ENCODE results near the gene ZNF423. TPM values are rescaled to one million over a fixed set of nuclear protein-coding genes. Genes with fewer than 3 reads are reported as not detected.

ZNF423 gene
- total RNA-seq, 1 experiment from 2014 or later, result 2.0 TPM

DNA sequence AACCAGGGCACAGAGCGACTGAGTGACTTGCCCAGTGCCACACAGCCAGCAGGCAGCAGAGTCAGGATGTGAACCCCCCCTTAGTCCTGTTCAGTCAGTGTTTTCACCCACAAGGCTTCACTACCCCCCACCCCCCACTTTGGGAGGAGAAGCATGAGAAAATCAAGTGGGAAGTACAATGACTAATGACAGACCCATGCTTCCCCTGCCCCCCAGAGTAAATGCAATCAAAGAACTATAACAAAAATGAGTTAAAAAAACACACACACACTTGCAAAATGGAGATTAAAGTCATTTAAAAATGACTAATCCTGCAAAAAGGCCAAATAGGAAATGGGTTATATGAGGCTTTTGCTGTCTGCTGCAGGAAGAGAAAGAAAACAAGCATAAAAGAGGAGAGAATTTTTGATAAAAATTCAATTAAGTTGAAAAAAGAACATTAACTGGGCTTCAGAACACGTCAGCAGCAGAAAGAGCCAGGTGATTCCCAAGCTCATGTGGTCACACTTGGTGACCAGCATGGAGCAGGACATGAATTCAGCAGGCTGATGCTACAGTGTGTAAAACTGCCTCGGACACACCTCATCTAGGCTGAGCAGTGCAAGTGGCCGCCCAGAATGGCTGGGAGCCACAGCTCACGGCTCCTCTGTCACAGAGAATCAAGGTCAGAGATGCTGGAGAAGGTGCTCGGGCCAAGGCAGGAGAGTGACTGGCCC lies 212.3 kb downstream of the ZNF423 start:
- DNase-seq (ENCODE audit: low read depth), result peak; percentile 89

DNA sequence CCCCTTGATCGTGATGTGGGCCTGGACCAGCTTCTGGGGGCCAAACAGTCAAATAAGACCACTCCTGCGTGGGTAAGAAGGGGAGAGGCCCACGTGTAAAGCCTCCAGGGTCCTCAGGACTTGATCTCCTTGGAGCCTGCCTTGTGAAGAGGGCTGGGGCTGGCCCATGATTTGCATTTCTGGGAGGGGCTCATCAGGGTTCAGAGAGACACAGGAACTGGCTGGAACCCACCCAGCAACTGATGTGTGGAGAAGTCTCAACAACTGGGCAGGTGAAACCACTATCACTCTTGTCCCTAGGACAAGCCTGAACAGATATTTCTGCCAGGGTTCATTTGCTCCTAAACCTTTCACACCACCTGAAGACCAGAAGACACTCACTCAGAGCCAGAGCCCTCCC lies 214.7 kb downstream of the ZNF423 start:
- no peak for DNase-seq (ENCODE audit: low read depth)

DNA sequence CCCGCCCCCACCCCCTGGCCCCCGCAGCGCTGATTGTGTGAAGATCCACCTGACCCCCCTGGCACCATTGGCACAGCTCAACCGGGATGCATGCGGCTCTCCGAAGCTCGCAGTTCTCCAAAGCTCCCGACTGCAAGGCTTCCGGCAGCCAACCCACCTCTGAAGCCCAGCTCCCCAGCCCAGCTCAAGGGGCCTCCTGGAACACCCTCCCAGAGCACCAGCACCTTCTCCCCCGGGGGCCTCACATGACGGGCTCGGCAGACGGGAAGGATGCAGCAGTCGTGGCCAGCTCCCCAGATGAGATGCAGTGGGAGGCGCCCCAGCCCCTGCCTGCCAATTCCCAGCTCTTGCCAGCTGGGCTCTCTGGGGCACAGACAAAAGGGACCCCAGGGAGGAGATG lies 215.3 kb downstream of the ZNF423 start:
- DNase-seq (ENCODE audit: low read depth), result no peak

DNA sequence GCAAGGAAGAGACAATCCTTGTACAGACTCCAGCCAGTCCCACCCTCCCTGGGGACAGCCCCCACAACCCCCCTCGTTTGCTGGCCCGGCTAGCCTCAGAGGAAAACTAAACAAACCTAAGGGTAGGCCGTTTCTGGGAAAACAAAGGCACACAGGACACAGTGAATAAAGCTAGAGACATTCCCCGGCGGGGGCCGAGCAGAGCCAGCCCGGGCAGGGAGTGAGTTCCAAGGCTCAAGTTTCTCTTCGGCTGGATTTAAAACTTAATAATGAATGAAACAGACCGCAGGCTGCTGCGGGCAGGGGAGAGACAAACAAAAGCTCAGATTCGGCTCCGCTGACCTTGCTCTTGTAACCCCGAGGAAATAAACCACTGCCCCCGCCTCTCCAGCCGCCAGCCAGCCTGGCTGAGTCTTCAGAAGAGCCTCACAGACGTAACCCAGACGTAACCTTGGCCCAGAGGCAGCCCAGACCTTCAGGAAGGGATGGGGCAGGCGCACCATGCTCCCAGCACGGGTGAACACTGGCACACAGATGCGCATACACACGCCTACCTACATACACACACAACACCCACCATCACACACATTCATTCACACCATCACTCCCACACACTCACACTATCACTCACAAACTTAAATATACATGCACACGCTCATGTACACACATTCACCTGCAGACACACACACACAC lies 216.0 kb downstream of the ZNF423 start:
- DNase-seq (ENCODE audit: low read depth), result peak; percentile 55

DNA sequence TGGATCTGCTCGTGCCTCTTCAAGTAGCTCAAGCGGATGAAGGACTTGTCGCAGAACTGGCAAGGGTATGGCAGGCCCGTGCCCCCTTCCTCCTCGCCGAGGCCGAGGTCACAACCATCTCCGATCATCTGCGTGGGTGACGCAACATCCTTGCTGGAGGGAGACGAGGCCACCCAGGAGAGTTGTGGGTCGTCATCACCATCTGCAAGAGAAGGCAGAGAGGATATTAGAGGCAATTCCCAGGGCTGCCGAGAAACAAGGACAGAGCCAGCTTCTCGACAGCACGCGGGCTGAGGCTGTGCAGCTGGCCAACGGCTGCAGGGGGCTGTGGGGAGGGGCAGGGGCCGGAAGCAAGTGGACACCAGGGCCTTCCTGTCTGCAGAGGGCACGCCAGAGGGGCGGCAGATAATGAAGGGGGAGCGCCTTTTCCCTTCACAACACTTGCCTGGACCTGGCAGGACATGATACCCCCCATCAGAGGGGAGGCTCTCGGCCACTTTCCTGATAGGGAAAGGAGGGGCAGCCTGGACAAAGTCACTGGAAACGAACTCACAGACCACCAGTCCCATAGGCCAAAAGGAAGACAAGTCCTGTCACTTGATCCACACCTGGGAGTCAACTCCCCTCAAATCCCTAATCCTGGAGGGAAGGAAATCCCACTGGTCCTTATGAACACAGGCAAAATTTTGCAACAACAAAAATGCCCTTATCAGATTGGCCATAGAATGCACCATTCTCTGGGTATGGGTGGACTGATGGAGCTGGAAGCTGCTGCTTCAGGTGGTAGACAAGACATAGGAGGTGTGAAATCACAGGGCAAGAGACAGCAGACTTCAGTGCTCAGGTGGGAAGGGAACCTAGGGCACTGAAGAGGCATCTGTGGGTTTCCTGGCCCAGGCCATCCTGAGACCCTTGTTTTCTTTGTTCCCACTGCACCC lies 217.0 kb downstream of the ZNF423 start:
- no peak for DNase-seq (ENCODE audit: low read depth)

DNA sequence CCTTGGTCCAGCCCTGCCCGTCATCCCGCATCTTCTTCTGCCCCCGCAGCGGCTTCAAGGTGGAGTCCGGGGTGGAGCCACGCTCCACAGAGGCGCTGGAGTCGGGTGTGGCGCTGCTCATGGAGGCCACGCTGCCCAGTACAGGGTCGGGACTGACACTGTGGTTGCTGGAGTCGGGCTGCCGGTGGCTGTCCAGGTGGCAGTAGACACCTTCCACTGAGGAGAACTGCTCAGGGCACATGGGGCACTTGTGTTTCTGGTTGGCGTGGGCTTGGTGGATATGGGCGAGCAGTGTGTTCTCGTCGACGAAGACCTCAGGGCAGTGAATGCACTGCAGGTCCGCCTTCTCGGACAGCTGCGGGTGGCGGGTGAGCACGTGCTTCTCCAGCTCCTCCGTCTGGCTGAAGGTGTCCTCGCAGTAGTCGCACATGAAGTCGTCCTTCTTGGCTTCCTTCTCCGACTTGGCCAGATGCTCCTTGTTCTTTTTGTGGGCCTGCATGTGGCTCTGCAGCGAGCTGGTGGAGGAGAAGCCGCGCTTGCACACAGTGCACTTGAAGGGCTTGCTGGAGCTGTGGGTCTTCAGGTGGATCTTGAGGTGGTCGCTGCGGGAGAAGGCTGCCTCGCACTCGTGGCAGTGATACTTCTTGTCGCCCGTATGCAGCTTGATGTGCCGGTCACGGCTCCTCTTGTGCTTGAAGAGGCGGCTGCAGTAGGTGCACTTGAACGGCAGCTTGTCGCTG lies 217.8 kb downstream of the ZNF423 start:
- no peak for DNase-seq (ENCODE audit: low read depth)

DNA sequence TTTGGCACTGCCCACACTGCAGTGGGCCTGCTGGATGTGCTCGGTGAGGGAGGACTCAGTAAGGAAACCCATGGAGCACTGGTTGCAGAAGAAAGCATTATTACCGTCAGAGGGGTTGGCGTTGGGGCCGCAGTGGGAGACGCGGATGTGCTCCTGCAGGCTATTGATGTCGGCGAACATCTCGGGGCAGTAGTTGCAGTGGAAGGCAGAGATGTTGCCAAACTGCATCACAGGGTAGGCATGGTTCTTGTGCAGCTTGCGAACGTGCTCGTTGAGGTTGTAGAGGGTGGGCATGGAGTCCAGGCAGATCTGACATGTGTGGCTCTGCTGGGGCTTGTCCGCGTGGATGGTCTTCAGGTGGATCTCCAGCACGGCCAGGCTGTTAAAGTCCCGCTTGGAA lies 218.4 kb downstream of the ZNF423 start:
- DNase-seq (ENCODE audit: low read depth), result no peak

DNA sequence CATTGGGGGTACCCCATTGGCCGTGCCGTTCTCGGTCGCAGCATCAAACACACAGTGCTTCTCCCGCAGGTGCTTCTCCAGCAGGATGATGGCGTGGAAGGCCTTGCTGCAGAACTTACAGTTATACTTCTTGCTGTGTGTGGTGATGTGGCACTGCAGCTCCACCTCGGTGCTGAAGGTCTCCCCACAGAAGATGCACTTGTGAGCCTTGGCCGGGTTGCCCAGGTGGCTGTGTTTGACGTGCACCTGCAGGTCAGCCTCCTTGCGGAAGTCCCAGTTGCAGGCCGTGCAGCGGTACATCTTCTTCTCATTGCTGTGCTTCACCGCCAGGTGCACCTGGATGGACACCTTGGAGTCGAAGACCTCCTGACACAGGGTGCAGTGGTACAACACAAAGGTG lies 219.3 kb downstream of the ZNF423 start:
- DNase-seq (ENCODE audit: low read depth), result no peak

DNA sequence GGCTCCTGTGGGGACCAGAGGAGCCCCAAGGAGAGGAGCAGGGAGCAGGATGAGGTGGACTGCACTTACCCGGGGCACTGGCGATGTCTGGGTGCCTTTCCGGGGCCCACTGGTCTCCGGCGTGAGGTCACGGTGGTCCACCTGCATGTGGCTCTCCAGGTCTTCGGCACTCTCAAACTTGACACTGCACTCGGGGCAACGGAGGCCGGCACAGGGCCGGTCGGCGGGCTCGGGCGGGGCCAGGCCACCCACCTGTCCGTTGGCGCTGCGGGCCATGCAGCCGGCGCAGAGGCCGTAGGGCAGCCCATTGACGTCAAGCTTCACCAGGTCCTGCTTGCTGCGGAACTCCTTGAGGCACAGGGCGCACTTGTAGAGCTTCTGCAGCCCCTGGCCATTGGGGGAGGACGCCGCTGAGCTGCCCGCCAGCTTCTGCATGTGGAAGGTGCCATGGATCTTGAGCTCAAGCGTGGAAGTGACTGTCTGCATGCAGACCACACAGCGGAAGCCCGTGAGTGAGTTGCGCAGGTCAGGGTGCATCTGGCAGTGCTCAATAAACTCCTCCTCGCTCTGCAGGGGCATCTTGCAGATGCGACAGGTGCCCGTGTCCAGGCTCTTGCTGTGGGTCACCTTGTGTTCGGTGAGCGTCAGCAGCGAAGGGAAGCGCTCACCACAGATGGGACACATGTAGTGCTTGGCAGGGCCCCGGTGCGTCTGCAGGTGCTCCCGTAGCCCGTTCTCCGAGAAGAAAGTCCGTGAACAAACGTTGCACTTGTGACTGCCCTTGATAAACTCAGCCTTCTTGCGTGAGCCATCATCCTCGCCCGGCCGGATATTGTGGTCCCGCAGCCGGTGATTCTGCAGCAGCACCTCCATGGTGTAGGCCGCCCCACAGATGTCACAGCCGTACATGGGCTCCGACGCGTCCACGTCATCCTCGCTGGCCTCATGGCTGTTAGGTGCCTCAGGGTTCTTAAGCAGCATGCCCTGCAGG lies 220.0 kb downstream of the ZNF423 start:
- DNase-seq (ENCODE audit: low read depth), result no peak

DNA sequence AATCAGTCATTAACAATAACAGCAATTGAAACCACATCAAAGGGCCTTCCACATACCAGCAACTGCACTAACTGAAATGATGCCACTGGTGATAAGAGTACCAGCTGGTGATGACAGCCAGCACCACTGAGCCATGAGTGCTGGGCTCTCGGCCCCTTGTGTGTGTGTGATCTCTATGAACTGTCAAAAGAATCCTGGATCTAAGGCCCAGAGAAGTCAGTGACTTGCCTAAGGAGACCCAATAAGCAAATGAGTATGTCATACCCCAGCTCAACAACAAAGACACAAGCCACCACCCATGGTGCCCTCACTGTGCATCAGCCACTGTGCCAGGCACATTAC lies 220.9 kb downstream of the ZNF423 start:
- DNase-seq (ENCODE audit: low read depth), result no peak

DNA sequence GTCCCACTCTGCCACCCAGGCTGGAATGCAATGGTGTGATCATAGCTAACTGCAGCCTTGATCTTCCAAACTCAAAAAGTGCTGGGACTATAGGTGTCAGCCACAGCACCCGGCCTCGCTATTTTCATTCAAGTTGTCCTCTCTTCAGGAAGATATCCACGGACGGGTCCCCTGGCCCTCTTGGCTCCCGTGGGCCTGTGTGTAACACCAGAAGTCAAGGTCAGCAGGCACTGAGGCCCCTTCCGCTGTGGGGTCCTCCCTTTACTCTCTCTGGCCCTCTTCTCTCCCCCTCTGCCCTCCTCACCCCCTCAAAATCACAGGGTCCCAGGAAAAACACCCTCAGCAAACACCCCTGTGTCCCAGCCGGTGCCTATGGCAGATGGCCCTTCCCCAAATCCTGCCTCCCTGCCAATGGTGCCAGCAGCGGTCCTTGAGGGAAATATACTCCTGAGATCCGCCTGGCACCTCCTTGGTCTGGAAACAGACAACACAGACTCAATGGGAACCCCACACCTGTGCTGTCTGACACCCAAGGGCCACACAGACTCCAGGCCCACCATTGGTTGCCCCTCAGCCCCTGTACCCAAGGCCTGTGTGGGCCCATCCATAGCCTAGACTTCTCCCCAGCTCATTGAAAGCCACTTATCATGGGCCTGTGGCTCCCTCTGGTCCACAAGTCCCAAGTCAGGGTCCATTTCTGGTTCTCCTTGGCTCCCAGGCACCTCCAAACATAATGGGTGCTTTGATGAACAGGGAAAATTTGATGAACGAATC lies 221.5 kb downstream of the ZNF423 start:
- no peak for DNase-seq (ENCODE audit: low read depth)

DNA sequence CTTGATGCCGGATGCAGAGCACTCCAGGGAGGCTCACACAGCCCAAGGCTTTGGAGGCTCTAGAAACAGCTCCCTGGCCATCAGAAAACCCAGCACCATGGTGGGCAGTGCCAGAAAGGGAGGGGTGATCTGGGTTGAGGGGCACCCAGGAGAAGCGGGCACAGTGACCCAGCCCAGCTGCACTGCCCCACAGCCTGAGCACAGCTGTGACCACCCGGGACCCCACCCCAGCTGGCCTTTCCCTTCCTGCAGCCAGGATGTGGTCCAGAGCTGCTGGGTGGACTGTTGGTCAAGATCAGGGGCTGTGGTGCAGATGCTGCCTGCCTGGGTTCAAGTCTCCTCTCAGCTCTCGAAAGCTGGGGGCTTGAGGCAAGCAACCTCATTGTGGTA lies 223.1 kb downstream of the ZNF423 start:
- DNase-seq (ENCODE audit: low read depth), result no peak

DNA sequence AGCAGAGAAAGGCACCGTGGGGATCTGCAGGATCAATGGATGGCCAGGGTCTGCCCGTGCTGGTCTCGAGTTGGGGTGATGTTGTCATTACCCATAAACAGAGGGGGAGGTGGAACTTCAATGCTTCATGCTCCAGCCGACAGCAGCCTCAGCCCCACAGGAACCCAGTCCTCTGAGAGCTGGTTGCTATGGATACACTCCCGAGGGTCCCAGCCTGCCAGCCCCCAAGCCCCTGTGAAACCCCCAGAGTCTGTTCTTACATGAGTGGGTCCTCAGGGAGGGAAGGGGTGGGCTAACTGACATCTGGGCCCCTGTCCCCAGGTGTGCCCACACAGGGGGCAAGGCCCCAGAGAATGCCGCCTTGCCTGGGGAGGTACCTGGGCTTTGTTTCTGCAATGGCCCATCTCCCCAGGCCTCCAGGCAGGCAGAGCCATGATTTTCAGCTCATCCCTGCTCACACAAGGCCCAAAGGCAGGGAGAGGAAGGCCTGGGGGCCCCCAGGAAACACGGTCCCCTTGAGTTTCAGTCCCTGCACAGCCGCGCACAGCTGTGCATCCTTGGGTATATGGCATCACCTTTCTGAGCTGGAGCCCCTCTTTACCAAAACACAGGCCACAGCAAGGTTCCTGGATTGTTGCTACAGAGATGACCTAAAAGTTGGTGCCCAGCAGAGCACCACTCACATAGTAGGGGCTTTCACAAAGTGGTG lies 223.7 kb downstream of the ZNF423 start:
- DNase-seq (ENCODE audit: low read depth), result no peak

DNA sequence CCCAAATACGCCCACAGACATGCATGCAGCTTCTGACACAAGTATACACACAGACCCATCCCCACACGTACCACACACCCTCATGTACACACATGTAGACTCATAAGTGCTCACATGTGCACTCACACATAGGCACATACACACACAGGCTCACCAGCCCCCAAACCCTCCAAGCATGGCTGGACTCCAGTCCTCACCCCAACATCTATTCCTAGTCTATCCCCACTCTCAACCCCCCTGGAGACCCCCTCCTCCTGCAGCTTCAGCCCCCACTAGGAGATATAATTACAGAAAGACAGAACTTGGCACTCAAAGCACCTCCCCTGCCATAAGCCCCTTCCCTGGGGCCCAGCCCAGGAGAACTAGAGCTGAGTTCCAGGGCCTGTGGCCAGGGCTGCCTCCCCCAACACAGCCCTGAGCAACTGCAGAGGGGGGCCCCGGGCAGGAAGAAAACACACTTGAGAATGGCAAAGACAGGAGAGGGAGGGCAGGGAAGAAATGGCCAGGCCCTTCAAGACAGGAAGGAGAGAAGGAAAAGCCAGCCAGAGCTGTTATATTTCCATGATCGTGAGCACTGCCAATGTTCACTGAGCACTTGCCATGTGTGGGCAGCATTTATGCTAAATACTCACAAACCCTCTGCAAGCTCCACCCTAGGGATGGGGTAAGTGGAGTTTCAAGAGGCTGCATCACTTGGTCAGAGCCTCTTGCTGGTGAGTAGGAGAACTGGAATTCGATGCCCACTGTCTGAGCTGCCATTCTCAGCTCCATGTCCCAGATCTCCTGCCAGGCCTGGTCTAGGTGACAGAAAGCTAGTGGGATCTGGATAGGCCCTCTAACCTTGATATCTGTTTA lies 224.5 kb downstream of the ZNF423 start:
- peak; percentile 43 for DNase-seq (ENCODE audit: low read depth)

DNA sequence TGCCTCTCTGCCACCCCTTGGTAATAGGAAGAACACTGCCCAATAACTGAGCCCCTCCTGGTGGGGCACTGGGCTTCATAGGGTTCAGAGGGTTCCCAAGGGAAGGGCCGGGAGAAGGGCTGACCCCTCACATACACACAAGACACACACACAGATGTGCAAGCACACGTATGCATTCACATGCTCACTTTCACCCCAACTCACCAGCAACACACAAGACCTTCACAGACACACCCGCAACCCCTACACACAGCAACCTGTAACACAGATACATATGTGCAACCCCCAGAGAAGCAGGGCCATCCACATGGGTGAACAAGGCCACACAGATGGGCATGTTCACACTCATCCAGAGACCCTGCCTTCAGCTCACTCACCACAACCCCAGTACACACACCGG lies 225.1 kb downstream of the ZNF423 start:
- DNase-seq (ENCODE audit: low read depth), result no peak

DNA sequence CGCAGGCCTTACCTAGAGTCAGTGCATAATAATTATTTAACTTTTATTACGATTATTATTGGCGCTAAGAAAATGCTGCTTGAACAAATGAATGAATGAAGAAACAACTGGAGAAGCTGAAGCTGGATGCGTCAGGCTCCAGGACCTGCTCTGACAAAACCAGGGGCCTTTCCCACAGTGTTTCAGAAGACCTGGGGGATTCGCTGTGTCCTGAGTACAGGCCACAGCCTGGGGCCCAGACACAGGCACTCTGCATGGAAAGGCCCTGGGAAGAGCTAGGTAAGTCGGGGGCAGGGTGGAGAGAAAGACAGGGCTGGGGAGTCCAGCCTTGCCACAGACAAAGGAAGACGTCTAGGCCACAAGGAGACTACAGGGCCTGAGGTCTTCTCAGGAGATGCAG lies 226.1 kb downstream of the ZNF423 start:
- no peak for DNase-seq (ENCODE audit: low read depth)

DNA sequence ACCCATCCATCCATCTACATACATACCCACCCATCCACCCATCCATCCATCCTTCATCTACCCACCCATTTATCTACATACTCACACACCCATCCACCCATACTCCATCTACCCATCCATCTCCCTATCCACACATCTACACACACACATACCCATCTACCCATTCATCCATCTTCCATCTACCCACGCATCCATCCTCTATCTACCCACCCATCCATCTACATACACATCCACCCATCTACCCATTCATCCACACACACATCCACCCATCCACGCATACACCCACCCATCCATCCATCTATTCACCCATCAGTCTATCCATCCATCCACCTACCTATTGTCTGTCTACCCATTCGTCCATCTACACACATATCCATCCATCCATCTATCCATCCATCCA lies 227.8 kb downstream of the ZNF423 start:
- no peak for DNase-seq (ENCODE audit: low read depth)

DNA sequence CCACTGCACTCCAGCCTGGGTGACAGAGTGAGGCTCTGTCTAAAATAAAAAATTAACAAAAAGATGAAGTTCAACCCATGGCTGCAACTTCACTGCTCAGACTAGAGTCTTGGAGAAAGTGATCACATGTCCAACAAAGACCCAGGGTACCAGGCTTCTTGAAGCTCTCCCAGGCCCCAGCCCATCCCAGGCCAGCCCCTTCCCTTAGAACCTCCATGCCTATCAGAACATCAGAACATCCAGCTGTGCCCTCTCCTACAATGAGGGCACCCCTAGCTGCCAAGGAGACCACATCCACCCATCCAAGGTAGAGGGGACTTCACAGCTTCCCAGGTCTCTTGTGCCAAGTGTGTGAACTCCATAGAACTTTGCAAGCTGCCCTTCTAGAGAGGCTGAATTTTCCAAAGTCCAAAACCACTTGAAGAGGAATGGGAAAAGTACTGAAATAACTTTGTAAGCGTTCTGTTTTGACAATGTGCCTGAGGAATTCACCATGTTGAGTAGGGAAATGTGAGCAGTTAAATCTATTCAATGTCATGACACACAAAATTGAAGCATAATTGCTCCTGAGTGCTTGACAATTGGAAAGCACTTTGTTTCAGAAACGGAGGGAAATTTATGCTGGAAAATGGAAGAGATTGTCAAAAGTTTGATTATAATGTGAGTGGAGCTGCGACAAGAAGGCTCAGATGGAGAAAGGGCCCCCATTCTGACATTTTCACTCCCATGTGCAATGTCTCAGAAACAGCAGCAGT lies 230.4 kb downstream of the ZNF423 start:
- DNase-seq (ENCODE audit: low read depth), result no peak

Data from Daoy (cell line).